Panc1 (cell line): Measurements from ENCODE around the gene WDFY2. TPM values are rescaled to one million over a fixed set of nuclear protein-coding genes. Genes with fewer than 3 reads are reported as not detected.

Source experiments
- ATAC-seq: fragments of 200-7000 bp; cut with Tn5 transposase; 2 replicates; pipeline ENCODE4 v1.9.1; 2020; ENCODE audit warnings: mild to moderate bottlenecking, moderate library complexity
- BruUV-seq: library from RNA; stranded (reverse); fragments of 400-500 nt; replicated peaks from 2 replicates; lab custom pipeline; 2021; lab: Mats Ljungman, UMichigan
- CTCF ChIA-PET: fragments of 300-600 bp; sonication (Branson Sonifier 250); formaldehyde crosslinking; loops from one replicate; lab custom pipeline; 2022; ENCODE audit warnings: antibody characterized with exemption; lab: Charles Lee
- POLR2A ChIA-PET: fragments of 300-600 bp; sonication (Branson Sonifier 250); formaldehyde crosslinking; loops from one replicate; lab custom pipeline; 2022; ENCODE audit warnings: antibody characterized with exemption; lab: Charles Lee
- DNase-seq: peaks from one replicate; pipeline ENCODE4 v3.0.0-alpha.2; 2010; ENCODE audit warnings: low read depth, low spot score
- H3K27ac ChIP-seq: 2 replicates; pipeline ENCODE4 v1.5.1; 2011; ENCODE audit warnings: mild to moderate bottlenecking, low read length, inconsistent platforms
- H3K27me3 ChIP-seq: fragments of 200-500 bp; sonication (Bioruptor generic); 2 replicates; pipeline ENCODE4 v1.6.0; 2014; ENCODE audit warnings: low read length, inconsistent platforms; ENCODE audit not compliant: control insufficient read depth, insufficient read depth
- H3K36me3 ChIP-seq: fragments of 200-500 bp; sonication (Bioruptor generic); 2 replicates; pipeline ENCODE4 v1.5.1; 2014; ENCODE audit warnings: inconsistent platforms, mild to moderate bottlenecking, low read length, moderate library complexity; ENCODE audit not compliant: control insufficient read depth, insufficient read depth
- H3K4me1 ChIP-seq: 2 replicates; pipeline ENCODE4 v1.5.1; 2011; ENCODE audit warnings: inconsistent platforms, mild to moderate bottlenecking, low read length, moderate library complexity; ENCODE audit not compliant: control insufficient read depth, insufficient read depth
- H3K4me3 ChIP-seq, 2 experiments: 2 replicates each; pipeline ENCODE4 v1.5.1; 2011 to 2012; ENCODE audit warnings: low read depth in 2 of 2, low read length in 2 of 2, mild to moderate bottlenecking in 2 of 2, inconsistent platforms in 1 of 2, moderate library complexity in 1 of 2
- H3K9me3 ChIP-seq: fragments of 200-500 bp; sonication (Bioruptor generic); 2 replicates; pipeline ENCODE4 v1.5.1; 2014; ENCODE audit warnings: low read depth, mild to moderate bottlenecking, inconsistent platforms, low read length, moderate library complexity; ENCODE audit not compliant: control insufficient read depth, insufficient read depth
- CTCF ChIP-seq: fragments of 450-650 bp; IDR thresholded peaks from 2 replicates; pipeline ENCODE4 v1.5.1; 2017; ENCODE audit warnings: mild to moderate bottlenecking
- POLR2AphosphoS5 ChIP-seq: IDR thresholded peaks from 2 replicates; pipeline ENCODE4 v1.6.1; 2012; ENCODE audit warnings: mild to moderate bottlenecking, low read depth, low read length, moderate library complexity
- REST ChIP-seq, 2 experiments: IDR thresholded peaks; 2 replicates each; pipeline ENCODE4 v1.6.1; 2011 to 2012; ENCODE audit warnings: low read depth in 2 of 2, control low read depth in 1 of 2, low read length in 1 of 2, mild to moderate bottlenecking in 1 of 2, moderate library complexity in 1 of 2; ENCODE audit not compliant: insufficient read depth in 1 of 2
- SIN3A ChIP-seq: IDR thresholded peaks from 2 replicates; pipeline ENCODE4 v1.6.1; 2012; ENCODE audit warnings: low read depth, mild to moderate bottlenecking, low read length, moderate library complexity, borderline replicate concordance; ENCODE audit not compliant: insufficient read depth
- TCF7L2 ChIP-seq: IDR thresholded peaks from 2 replicates; pipeline ENCODE4 v1.6.1; 2011; ENCODE audit warnings: mild to moderate bottlenecking, low read depth, low read length, inconsistent platforms
- in situ Hi-C: cut with HindIII; loops from 2 replicates; pipeline ENCODE4 v1.10.0; 2016; ENCODE audit warnings: low sequenced_read_pairs, low pct_unique_long_range_greater_than_20kb
- intact Hi-C: fragments of 100-400 bp; cut with micrococcal nuclease; formaldehyde crosslinking; loops from one replicate; pipeline ENCODE4 v1.10.0; 2022; ENCODE audit not compliant: unreplicated experiment
- total RNA-seq: library from RNA; stranded (reverse); gene quantifications from one replicate; pipeline ENCODE4 v1.2.1, GENCODE V29; 2021; ENCODE audit not compliant: unreplicated experiment

The WDFY2 gene
- total RNA-seq, 1 experiment from 2014 or later = 7.8 TPM

GRCh38 chr13:51805313-51805712 is 221.1 kb downstream of the WDFY2 start:
- in situ Hi-C loops = no loop called here
- Histone ChIP-seq H3K4me1 (peaks cover 16% of the 10 kb centered on the region), H3K4me3 (peak overlapping the region in 1 of 2 experiments; percentile 71; a peak in 1 of 4 replicates), H3K27me3 (no peaks in the 10 kb centered on the region), H3K9me3 (no peaks in the 10 kb centered on the region), H3K27ac (no peak overlapping the region), H3K36me3 (no peaks in the 10 kb centered on the region; the same call in 1 of the 2 replicates)
- DNase-seq = no peak
- CTCF ChIA-PET = interaction anchor here (0.5 kb wide), 1 partner anchor 213 kb away, joined by 4 read pairs; no protein-coding TSS in a partner anchor
- intact Hi-C loops = no loop called here
- POLR2A ChIA-PET = no interaction called here
- no TSS peak for BruUV-seq
- TF ChIP-seq CTCF (no peak), TCF7L2 (no peak), SIN3A (no peak)
- ATAC-seq = no peak

- in situ Hi-C loops = no loop called here
- CTCF ChIA-PET = no interaction called here
These were observed 221.7 kb downstream of the WDFY2 start for GRCh38 chr13:51805925-51806324.

More at GRCh38 chr13:51805925-51806324, 221.7 kb downstream of the WDFY2 start:
- no peak overlapping the region for H3K4me3 ChIP-seq
- H3K27me3 ChIP-seq = no peaks in the 10 kb centered on the region
- no TSS peak for BruUV-seq
- H3K9me3 ChIP-seq = no peaks in the 10 kb centered on the region
- ATAC-seq (no peak), DNase-seq (no peak)
- H3K4me1 ChIP-seq = peaks cover 16% of the 10 kb centered on the region
- intact Hi-C loops = no loop called here
- no peak overlapping the region for H3K27ac ChIP-seq
- no peaks in the 10 kb centered on the region; the same call in 1 of the 2 replicates for H3K36me3 ChIP-seq
- TF ChIP-seq SIN3A = no peak
- no peak for TF ChIP-seq POLR2AphosphoS5
- no peak for TF ChIP-seq REST (IDR thresholded peaks at IDR 0.05; ENCODE audit: insufficient read depth in 1 of 2, low read depth in 2 of 2, low read length in 1 of 2)
- no peak for TF ChIP-seq CTCF
- no peak for TF ChIP-seq TCF7L2
- POLR2A ChIA-PET = no interaction called here
